Brain pericyte (primary cell): ENCODE measurements around the gene SHC2.

Experiments used
- DNase-seq: peaks from one replicate; pipeline ENCODE4 v3.0.0-alpha.2; 2012; ENCODE audit warnings: low read depth, low spot score

Gene SHC2, protein sequence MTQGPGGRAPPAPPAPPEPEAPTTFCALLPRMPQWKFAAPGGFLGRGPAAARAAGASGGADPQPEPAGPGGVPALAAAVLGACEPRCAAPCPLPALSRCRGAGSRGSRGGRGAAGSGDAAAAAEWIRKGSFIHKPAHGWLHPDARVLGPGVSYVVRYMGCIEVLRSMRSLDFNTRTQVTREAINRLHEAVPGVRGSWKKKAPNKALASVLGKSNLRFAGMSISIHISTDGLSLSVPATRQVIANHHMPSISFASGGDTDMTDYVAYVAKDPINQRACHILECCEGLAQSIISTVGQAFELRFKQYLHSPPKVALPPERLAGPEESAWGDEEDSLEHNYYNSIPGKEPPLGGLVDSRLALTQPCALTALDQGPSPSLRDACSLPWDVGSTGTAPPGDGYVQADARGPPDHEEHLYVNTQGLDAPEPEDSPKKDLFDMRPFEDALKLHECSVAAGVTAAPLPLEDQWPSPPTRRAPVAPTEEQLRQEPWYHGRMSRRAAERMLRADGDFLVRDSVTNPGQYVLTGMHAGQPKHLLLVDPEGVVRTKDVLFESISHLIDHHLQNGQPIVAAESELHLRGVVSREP

DNA sequence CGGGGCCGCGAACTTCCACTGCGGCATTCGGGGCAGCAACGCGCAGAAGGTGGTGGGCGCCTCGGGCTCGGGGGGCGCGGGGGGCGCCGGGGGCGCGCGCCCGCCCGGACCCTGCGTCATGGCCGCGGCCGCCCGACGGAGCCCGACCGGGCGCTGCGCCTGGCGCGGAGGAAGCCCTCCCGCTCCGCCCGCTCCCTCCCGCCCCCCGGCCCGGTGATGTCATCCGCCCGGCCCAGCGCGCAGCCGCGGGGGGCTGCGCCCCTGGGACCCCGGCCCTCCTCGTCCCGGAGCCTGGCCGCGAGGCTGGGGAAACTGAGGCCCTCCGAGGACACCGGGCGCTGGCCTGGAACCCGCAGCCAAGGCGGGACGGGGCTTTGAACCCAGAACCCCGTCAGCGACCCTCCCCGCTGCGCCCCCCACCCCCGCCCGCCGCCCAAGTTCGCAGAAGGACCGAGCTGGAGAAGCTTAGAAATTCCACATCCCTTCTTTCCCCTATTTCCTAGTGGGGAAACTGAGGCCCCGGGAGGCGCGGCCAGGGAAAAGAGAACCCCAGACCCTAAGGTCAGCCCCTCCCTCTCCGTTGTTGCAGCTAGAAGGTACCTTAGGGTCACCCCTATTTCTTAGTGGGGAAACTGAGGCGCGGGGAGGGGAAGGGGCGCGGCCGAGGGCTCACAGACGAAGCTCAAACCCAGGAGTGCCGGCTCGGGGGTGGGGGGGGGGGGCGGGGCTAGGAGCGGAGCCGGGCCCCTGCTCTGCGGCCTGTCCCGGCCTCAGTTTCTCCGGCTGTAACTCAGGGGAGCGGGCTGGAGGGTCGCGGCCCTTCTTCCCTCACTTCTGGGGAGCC is at the start of gene SHC2:
Gene SHC2, minus strand, starts transcription at position 157 of the 844 bp plus-strand sequence. Its CDS starts 37 bp downstream, at position 120.
- DNase-seq, result no peak

DNA sequence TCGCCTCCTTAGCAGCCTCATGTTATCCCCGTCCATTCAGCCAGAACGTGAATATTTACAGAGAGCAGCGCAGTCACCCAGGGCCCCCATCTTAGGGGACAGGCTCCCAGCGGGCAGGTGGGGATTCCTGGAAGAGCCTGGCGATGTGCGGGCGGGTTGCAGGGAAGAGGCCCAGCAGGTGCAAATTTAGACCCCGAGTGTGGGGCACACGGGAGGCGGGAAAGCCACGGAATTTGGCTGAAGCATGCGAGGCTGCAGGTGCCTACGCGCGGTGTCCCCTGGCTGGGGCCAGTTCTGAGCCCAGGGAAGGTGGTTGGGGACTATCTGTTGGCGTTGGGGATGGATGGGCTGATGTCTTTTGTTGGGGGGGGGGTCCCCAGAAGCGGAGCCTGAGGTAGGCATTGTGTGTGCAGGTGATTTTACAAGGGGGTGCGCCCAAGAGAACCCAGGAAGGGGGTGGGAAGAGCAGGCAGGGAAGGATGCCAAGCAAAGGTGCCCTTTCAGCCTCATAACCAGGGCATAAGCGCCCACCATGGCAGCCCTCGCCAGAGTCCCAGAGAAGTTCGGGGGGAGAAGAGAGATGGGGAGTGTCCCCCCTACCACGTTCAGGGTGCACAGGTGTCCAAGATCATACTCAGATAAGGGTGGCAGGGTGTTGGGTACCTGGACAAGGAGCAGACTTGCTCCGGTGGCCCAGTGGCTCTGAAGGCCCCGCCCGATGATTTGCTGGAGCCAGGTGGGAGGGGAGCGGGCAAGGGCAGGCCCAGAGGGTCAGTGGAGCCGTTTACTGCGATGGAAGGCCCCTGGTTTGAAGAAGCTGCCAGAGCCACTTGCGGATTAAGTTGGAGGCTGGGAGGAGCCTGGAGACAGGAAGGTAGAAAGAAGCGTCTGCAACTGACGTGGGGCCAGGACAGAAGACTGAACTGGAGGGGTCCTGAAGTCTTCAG is 47.6 kb upstream of the SHC2 start:
- no peak for DNase-seq

DNA sequence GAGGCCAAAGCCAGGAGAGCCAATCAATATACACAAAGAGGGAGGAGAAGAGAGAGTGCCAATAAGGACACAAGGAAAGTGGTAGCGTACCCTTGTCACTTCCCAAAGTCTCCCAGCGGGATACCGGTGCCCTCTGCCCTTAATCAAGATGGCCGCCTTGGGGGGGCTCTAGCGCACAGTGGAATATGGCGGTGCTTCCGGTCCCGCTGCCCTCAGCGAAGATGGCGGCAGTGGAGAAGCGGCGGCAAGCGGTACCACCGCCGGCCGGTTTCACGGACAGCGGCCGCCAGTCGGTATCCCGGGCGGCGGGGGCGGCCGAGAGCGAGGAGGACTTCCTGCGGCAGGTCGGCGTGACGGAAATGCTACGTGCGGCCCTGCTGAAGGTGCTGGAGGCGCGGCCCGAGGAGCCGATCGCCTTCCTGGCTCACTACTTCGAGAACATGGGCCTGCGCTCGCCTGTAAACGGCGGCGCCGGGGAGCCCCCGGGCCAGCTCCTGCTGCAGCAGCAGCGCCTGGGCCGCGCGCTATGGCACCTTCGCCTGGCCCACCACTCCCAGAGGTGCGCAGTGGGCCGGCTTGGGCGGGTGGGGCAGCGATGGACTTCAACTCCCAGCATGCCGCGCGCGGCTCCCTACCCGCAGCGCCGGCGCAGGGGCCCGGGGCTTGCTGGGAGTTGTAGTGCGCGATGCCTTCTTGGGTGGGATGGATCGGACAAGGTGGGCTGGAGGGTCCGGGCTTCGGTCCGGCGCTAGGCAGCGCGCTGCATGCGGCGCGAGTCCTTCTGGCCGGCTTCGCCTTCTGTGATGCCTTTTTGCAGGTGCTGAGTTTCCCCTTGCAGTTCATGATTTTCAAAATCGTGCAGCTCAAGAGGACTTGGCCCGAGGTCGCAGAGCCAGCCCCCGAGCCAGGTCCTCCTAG is 46.7 kb upstream of the SHC2 start, which contains the start of gene TPGS1:
Gene TPGS1, plus strand, starts transcription at position 212 of the 918 bp plus-strand sequence. Its CDS starts 10 bp downstream, at position 222.
- DNase-seq, result no peak

DNA sequence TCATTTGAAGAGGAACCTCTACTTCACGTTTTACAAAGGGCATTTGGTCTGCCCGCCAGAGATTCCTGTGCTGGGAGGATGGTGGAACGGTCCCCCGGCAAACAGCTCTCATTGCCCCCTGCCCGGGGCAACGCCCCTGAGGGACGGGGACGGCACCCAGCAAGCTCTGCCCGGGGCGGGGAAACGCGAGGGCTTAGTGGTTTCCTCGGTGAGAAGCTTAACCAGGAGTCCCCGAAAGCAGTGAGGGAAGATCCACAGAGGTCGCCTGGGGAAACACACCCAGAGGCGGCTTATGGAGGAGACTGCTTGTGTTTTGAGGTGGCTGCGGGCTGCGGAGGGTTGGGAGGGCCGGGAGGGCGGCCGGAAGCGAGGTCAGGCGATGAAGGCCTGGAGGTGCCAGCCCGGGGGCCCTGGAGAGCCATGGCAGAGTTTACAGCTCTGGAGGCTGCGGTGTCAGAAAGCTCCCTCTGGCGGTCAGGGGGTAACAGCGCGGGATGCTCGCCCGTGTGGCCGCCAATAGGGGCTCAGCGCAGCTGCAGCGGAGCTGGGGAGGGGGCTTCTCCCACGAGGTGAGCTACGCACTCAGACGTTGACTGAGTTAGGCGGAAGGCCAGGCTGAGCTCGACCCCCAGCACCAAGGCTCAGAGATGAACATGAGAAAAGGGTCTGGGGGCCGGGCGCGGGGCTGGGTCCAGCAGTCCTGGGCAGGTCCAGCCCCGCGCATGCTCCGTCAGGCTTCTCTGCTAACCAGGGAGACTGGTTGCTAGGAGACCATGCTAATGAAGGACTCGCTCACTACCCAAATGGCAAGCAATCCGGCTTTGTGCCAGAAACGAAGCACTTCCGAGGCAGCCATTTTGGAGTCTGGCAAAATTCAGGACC is 45.8 kb upstream of the SHC2 start:
- DNase-seq, result peak; percentile 100

DNA sequence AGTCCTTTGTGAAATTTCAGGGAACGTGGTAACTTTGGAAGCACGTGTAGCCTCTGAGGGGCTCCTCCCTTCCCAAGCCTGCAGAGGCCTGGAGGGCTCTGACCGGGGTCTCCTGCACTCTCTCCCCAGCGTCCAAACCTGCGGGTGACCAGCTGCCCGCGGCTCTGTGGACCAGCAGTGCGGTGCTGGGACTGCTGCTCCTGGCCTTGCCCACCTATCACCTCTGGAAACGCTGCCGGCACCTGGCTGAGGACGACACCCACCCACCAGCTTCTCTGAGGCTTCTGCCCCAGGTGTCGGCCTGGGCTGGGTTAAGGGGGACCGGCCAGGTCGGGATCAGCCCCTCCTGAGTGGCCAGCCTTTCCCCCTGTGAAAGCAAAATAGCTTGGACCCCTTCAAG is 43.8 kb upstream of the SHC2 start:
- DNase-seq, result no peak

DNA sequence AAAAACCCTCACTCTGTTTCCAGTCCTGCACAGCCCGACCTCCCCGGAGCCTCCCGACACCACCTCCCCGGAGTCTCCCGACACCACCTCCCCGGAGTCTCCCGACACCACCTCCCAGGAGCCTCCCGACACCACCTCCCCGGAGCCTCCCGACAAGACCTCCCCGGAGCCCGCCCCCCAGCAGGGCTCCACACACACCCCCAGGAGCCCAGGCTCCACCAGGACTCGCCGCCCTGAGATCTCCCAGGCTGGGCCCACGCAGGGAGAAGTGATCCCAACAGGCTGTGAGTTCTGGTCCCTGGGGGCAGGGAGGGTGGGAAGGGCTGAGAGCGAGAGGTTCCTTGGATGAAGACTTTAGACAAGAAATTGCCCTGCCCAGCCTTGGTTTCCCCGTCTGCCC is 40.8 kb upstream of the SHC2 start:
- no peak for DNase-seq

DNA sequence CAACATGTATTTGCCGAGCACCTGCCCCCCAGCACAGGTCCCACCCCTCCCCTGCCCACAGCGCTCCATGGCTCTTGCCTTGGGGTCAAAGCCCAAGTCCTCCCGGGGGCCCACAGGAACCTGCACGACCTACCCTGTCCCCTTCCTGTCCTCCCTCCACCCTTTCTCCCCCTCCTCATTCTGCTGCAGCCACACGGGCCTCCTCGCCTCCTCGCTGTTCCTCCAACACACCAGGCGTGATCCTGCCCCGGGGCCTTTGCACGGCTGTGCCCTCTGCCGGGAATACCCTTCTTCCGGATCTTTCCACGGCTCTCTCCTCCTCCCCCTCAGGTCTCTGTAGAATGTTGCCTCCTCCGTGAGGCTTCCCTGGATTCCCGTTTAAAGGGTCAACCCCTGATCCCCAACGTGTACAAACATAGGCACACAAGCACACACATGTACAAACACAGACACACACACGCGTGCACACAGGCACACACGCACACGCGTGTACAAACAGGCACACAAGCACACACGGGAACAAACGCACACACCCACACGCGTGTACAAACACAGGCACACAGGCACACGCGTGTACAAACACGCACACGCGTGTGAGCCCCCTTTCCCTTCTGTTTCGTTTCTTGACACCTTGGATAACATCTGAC is 38.3 kb upstream of the SHC2 start:
- no peak for DNase-seq

DNA sequence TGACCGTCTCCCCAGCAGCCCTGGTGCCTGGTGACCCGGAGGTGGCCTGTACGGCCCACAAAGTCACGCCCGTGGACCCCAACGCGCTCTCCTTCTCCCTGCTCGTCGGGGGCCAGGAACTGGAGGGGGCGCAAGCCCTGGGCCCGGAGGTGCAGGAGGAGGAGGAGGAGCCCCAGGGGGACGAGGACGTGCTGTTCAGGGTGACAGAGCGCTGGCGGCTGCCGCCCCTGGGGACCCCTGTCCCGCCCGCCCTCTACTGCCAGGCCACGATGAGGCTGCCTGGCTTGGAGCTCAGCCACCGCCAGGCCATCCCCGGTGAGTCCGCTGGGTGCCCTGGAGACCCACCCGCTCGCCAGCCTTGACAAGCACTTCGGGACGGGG is 37.7 kb upstream of the SHC2 start:
- DNase-seq, result no peak

DNA sequence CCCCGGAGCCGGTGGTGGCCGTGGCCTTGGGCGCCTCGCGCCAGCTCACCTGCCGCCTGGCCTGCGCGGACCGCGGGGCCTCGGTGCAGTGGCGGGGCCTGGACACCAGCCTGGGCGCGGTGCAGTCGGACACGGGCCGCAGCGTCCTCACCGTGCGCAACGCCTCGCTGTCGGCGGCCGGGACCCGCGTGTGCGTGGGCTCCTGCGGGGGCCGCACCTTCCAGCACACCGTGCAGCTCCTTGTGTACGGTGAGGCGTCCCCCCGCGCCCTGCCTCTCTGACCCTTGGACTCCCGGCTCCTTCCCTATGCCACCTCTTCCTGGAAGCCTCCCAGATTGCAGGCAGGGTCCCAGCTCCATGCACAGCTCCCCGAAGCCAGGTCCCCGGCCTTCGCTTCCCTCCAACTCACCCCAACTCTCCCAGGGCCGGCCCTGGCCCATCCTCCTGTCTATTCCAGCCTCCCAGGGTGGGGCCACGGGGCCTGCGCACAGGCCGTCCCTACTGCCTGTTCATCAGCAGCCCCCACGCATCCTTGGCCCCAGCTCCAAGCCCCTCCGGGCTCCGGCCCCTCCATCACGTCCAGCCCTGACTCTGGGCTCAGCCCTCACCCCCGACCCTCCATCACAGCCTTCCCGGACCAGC is 37.2 kb upstream of the SHC2 start:
- DNase-seq, result no peak

DNA sequence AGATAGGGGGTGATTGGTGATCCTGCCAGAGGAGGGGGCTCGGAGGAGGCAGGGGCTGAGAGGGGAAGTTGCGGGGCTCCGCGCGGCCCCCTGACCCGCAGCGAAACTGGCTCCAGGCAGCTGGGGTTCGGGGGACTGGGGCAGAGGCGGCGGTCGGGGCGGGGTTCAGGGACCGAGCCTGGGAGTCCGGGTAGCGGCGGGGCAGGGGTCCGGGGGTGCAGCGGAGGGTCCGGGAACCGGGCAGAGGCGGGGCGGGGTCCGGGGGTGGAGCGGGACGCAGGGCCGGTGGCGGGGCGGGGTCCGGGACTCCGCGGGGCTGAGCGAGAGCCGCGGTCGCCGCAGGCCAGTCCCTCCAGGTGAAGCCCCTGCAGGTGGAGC is 36.6 kb upstream of the SHC2 start:
- no peak for DNase-seq

DNA sequence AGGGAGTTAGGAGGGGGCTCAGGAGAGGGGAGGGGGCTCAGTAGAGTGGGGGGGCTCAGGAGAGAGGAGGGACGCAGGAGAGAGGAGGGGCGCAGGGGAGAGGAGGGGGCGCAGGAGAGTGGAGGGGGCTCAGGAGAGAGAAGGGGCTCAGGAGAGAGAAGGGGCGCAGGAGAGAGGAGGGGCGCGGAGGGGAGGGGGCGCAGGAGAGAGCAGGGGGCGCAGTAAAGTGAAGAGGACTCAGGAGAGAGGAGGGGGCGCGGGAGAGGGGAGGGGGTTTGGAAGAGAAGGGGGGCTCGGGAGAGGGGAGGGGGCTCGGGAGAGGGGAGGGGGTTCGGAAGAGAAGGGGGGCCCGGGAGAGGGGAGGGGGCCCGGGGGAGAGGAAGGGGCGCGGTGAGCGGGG is 36.2 kb upstream of the SHC2 start:
- no peak for DNase-seq

DNA sequence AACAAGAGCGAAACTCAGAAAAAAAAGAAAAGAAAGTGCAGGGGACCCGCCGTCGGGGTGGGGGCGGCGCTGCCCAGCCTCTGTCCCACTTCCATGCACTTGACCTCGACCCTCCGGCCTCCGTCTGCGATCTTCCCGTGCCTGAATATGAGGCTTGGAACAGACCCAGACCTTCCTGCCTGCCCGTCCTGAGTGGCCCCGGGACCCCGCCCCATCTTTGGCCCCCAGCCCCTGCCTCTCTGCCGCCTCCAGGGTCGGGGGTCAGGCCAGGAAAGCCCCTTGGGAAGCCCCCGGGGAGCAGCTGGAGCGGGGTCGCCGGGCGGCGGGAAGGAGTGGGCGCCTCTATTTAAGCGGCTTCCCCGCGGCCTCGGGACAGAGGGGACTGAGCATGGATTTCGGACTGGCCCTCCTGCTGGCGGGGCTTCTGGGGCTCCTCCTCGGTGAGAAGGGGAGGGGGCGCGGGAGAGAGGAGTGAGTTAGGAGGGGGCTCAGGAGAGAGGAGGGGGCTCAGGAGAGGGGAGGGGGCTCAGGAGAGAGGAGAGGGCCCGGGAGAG is 35.4 kb upstream of the SHC2 start, which contains the start of gene MADCAM1:
Gene MADCAM1, plus strand, starts transcription at position 375 of the 554 bp plus-strand sequence. Its CDS starts 14 bp downstream, at position 389.
- no peak for DNase-seq

DNA sequence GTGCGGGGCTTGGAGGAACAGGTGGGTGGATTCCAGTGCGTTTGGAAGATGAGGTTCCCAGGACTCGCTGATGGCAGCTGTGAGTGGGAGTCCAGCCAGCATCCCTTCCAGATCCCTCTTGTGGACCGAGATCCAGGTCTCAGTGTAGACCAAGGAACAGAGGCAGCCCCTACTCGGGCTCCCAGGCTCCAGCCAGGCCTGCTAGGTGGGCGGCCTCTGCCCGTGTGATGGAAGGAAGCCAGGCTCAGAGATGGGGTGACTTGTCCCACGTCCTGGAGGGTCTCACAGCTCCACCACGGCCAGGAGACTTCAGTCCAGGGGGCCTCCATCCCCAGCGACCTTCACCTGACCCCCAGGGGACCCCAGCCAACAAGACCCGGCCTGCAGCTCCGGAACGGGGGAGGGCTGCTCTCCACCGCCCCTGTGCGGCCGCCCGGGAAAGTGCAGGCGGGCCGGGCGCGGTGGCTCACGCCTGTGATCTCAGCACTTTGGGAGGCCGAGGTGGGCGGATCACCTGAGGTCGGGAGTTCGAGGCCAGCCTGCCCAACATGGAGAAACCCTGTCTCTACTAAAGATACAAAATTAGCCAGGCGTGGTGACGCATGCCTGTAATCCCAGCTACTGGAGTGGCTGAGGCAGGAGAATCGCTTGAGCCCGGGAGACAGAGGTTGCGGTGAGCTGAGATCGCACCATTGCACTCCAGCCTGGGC is 34.7 kb upstream of the SHC2 start:
- DNase-seq, result no peak

DNA sequence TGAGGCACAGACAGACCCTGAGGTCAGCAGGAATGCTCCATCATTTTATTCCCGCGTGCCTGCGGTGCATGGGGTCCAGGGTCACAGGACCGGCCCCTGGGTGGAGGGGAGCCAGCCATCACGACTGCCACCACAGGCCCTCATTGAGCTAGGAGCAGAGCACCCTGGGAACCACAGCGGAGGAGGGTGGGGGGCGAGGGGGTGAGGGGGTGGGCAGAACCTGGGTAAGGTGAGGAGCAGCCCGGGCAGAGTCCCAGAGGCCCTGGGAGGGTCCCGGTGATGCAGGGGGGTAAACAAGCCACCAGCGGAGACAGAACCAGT is 34.2 kb upstream of the SHC2 start:
- no peak for DNase-seq

DNA sequence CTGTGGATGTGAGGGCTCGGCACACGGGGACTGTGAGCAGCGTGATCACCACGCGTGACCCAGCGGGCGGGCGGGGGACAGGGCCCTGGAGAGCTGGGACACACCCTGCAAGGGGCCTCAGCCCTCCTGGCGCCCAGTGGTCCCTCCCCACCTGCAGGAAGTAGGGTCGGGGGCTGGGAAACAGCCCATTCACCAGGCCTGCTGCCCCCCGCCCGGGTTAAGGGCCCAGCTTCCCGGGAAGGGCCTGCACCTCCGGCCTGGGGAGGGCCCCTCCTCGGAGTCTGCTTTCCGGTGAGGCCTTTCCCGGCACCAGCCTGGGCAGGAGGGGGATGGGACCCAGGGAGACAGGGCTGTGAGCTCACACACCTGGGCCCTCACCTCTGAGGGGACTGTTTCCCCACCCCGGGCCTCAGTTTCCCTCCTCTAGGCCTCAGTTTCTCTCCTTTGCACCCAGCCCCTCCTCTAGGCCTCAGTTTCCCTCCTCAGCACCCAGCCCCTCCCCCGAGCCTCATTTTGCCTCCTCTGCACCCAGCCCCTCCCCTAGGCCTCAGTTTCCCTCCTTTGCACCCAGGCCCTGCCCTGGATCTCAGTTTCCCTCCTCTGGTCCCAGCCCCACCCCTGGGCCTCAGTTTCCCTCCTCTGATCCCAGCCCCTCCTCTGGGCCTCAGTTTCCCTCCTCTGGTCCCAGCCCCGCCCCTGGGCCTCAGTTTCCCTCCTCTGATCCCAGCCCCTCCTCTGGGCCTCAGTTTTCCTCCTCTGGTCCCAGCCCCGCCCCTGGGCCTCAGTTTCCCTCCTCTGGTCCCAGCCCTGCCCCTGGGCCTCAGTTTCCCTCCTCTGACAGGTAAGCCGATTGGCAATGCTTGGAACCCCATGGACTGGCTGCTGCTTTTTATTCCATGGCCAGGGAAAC is 33.6 kb upstream of the SHC2 start:
- DNase-seq, result no peak
